PFSK-1 (cell line): ENCODE measurements around the gene ARHGAP25.

Source experiments
- FOXP2 ChIP-seq: optimal IDR thresholded peaks from 2 replicates; pipeline ENCODE3; 2011; ENCODE audit warnings: borderline replicate concordance, control low read depth, inconsistent platforms; ENCODE audit not compliant: insufficient read depth; ENCODE audit errors: extremely low read length, extremely low read depth
- POLR2AphosphoS5 ChIP-seq: IDR thresholded peaks from 2 replicates; pipeline ENCODE4 v1.6.1; 2012; ENCODE audit warnings: low read depth, mild to moderate bottlenecking, control low read depth, low read length, moderate library complexity
- REST ChIP-seq, 2 experiments: IDR thresholded peaks; 2 replicates each; pipeline versions ENCODE4 v1.6.1 to v1.8.0; 2011 to 2012; ENCODE audit warnings: low read depth in 2 of 2, low read length in 2 of 2, control low read depth in 1 of 2, inconsistent platforms in 1 of 2, mild to moderate bottlenecking in 1 of 2, moderate library complexity in 1 of 2; ENCODE audit not compliant: insufficient read depth in 1 of 2
- SIN3A ChIP-seq: IDR thresholded peaks from 2 replicates; pipeline ENCODE4 v1.6.1; 2012; ENCODE audit warnings: mild to moderate bottlenecking, low read length, moderate library complexity, borderline replicate concordance; ENCODE audit not compliant: insufficient read depth
- TAF1 ChIP-seq: IDR thresholded peaks from 2 replicates; pipeline ENCODE4 v1.6.1; 2012; ENCODE audit warnings: low read length, control low read depth, borderline replicate concordance; ENCODE audit not compliant: insufficient read depth

GRCh38 chr2:68807821-68808266 lies 73.2 kb downstream of the ARHGAP25 start:
- TF ChIP-seq POLR2AphosphoS5 (no peak), FOXP2 (no peak), REST (IDR thresholded peaks at IDR 0.05; ENCODE audit: insufficient read depth in 1 of 2, low read depth in 2 of 2, low read length in 2 of 2) (no peak), TAF1 (no peak), SIN3A (no peak)
